ENCODE data around the gene UBA5. TPM values are rescaled to one million over a fixed set of nuclear protein-coding genes. Genes with fewer than 3 reads are reported as not detected.
A peak's percentile ranks its signal among the peaks of the same experiment; 100 is the strongest.
"Not testable (repeated sequence)": the region's sequence is repeated elsewhere in the genome, so short reads cannot be mapped to it uniquely, and the experiment has no call there.

Gene UBA5
- polyA plus RNA-seq (ENCODE audit: insufficient read length), result 32.4 TPM

GRCh38 chr3:132660052-132660810 is at the start of gene UBA5:
UBA5 (plus strand) TSS chr3:132660329; CDS start chr3:132660538, 209 bp downstream.
- DNase-seq (ENCODE audit: low read depth), result no peak

- not testable (repeated sequence) for DNase-seq (ENCODE audit: low read depth)
Measured at GRCh38 chr3:132615301-132615700, 44.8 kb upstream of the UBA5 start.

GRCh38 chr3:132615881-132616280 is 44.2 kb upstream of the UBA5 start:
- no peak for DNase-seq (ENCODE audit: low read depth)

- no peak for DNase-seq (ENCODE audit: low read depth)
Measured at GRCh38 chr3:132616780-132617179, 43.3 kb upstream of the UBA5 start.

GRCh38 chr3:132622148-132622547 is 38.0 kb upstream of the UBA5 start:
- DNase-seq (ENCODE audit: low read depth), result no peak

- no peak for DNase-seq (ENCODE audit: low read depth)
Measured at GRCh38 chr3:132622761-132623160, 37.4 kb upstream of the UBA5 start.

- no peak for DNase-seq (ENCODE audit: low read depth)
Measured at GRCh38 chr3:132623646-132624045, 36.5 kb upstream of the UBA5 start.

- no peak for DNase-seq (ENCODE audit: low read depth)
Measured at GRCh38 chr3:132624790-132625189, 35.3 kb upstream of the UBA5 start.

- DNase-seq (ENCODE audit: low read depth), result no peak
Measured at GRCh38 chr3:132625613-132626012, 34.5 kb upstream of the UBA5 start.

- no peak for DNase-seq (ENCODE audit: low read depth)
Measured at GRCh38 chr3:132626955-132627354, 33.2 kb upstream of the UBA5 start.

- no peak for DNase-seq (ENCODE audit: low read depth)
Measured at GRCh38 chr3:132628157-132628556, 32.0 kb upstream of the UBA5 start.

- no peak for DNase-seq (ENCODE audit: low read depth)
Measured at GRCh38 chr3:132629928-132630327, 30.2 kb upstream of the UBA5 start.

GRCh38 chr3:132630612-132631011 is 29.5 kb upstream of the UBA5 start:
- no peak for DNase-seq (ENCODE audit: low read depth)

- DNase-seq (ENCODE audit: low read depth), result no peak
Measured at GRCh38 chr3:132635052-132635451, 25.1 kb upstream of the UBA5 start.

GRCh38 chr3:132637590-132637989 is 22.5 kb upstream of the UBA5 start:
- DNase-seq (ENCODE audit: low read depth), result no peak

- DNase-seq (ENCODE audit: low read depth), result no peak
Measured at GRCh38 chr3:132638706-132639105, 21.4 kb upstream of the UBA5 start.

GRCh38 chr3:132641427-132641826 is 18.7 kb upstream of the UBA5 start:
- DNase-seq (ENCODE audit: low read depth), result not testable (repeated sequence)

- peak; percentile 47 for DNase-seq (ENCODE audit: low read depth)
Measured at GRCh38 chr3:132641837-132642538, 18.1 kb upstream of the UBA5 start.

GRCh38 chr3:132642539-132642847 is 17.6 kb upstream of the UBA5 start:
- no peak for DNase-seq (ENCODE audit: low read depth)

GRCh38 chr3:132643366-132643765 is 16.8 kb upstream of the UBA5 start:
- DNase-seq (ENCODE audit: low read depth), result no peak

- DNase-seq (ENCODE audit: low read depth), result no peak
Measured at GRCh38 chr3:132645058-132645457, 15.1 kb upstream of the UBA5 start.

GRCh38 chr3:132650153-132650552 is 10.0 kb upstream of the UBA5 start:
- no peak for DNase-seq (ENCODE audit: low read depth)

GRCh38 chr3:132652640-132653270 is 7.4 kb upstream of the UBA5 start:
- no peak for DNase-seq (ENCODE audit: low read depth)

All from forelimb muscle (tissue), 1 donor.